GM18505 (cell line): ENCODE data around the gene MARCHF10.

Experiments used
- ATAC-seq: cut with Tn5 transposase; IDR thresholded peaks from one replicate; pipeline ENCODE4 v1.9.1; 2021; ENCODE audit not compliant: unreplicated experiment
- POLR2A ChIP-seq: IDR thresholded peaks from 4 replicates; pipeline ENCODE4 v1.6.1; 2011; ENCODE audit warnings: borderline replicate concordance; ENCODE audit not compliant: insufficient read depth, insufficient read length; ENCODE audit errors: extremely low read depth

The MARCHF10 gene

GRCh38 chr17:62665599-62665998 lies 142.5 kb downstream of the MARCHF10 start:
- ATAC-seq = no peak
- no peak for TF ChIP-seq POLR2A

DNA sequence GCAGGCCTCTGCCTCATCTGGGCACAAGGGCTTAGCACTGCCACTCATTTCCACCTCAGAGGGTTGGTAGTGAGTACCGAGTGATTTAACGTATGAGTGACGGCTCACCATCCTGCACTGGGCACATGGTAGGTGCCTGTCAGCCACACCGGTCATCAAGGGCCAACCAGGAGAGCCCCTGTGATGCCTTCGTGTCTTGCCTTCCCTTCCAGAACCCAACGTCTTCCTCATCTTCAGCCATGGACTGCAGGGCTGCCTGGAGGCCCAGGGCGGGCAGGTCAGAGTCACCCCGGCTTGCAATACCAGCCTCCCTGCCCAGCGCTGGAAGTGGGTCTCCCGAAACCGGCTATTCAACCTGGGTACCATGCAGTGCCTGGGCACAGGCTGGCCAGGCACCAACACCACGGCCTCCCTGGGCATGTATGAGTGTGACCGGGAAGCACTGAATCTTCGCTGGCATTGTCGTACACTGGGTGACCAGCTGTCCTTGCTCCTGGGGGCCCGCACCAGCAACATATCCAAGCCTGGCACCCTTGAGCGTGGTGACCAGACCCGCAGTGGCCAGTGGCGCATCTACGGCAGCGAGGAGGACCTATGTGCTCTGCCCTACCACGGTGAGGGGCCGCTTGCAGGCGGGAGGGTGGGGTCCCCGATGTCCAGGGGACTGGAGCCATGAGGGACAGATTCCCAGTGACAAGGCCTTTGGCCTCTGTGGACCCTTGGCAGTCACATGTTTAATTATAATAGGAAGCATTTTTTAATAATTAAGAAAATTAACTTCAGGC lies 143.6 kb downstream of the MARCHF10 start:
- no peak for TF ChIP-seq POLR2A

GRCh38 chr17:62663304-62663703 lies 144.8 kb downstream of the MARCHF10 start:
- ATAC-seq = no peak
- TF ChIP-seq POLR2A = no peak

More for the DNA sequence above, 143.6 kb downstream of the MARCHF10 start:
- ATAC-seq = no peak

DNA sequence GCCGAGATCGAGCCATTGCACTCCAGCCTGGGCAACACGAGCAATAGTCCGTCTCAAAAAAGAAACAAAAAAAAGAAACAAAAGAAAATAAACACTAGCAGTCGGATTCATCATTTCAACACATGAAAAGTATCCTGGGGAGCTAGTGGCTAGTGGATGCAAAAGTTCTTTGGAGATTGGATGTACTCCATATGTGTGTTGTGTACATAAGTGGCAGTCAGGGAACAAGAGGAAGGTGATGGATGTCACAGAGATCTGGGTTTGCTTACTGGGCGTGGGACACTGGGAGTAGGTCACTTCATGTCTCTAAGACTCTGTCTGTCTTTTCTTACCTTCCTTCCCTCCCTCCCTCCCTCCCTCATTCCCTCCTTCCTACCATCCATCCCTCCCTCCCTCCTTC lies 145.3 kb downstream of the MARCHF10 start:
- TF ChIP-seq POLR2A = no peak
- no peak for ATAC-seq

GRCh38 chr17:62661337-62661736 lies 146.8 kb downstream of the MARCHF10 start:
- ATAC-seq = no peak
- TF ChIP-seq POLR2A = no peak

DNA sequence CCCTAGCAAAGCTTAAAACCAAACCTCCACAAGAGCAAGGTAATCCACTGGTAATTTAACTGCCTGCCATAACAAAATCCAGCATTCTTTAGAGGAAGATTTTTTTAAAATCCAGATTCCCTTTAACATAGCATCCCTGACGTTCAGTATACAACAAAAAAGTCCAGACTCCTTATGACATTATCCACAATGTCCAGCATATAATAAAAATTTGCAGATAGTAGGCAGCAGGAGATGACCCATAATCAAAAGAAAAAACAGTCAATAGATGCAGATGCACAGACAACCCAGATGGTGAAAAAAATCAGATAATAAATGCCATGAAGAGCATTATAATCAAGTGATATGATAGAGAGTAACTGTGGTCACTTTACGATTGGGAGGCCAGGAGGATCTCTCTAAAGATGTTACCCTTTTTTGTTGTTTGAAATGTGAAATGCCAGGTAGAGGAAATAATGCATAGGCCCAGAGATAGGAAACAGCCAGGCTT lies 147.4 kb downstream of the MARCHF10 start:
- no peak for TF ChIP-seq POLR2A
- ATAC-seq = no peak

GRCh38 chr17:62658136-62658920 lies 149.8 kb downstream of the MARCHF10 start:
- no peak for TF ChIP-seq POLR2A

GRCh38 chr17:62657690-62658089 lies 150.4 kb downstream of the MARCHF10 start:
- TF ChIP-seq POLR2A = no peak
- no peak for ATAC-seq

More at GRCh38 chr17:62658136-62658920, 149.8 kb downstream of the MARCHF10 start:
- no peak for ATAC-seq

DNA sequence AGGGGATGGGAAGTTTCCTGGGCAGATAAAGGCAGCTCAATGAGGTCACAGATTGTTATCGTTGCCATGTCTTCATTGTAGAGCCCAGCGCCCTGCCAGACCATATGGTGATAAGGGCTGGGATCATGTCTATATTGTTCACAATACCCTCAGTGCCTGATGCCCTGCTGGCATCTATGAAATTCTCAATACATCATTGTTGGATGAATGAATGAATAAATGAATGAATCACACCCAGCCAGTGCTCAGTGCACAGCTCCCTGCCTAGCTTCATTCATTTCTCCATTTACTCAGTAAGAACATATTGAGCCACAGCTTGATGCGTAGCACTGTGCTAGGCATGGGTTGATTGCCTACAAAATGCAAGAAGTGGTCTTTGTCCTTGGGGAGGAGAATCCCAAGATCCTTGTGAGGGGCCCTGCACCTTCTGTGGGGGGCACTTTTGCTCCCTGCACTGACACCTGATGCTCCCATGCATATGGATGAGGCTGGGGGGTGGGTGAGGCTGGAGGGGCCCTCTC lies 150.9 kb downstream of the MARCHF10 start:
- no peak for TF ChIP-seq POLR2A
- no peak for ATAC-seq

- TF ChIP-seq POLR2A = no peak
- ATAC-seq = no peak
These were observed 151.7 kb downstream of the MARCHF10 start for GRCh38 chr17:62656446-62656845.

GRCh38 chr17:62655656-62656055 lies 152.5 kb downstream of the MARCHF10 start:
- no peak for ATAC-seq
- no peak for TF ChIP-seq POLR2A

DNA sequence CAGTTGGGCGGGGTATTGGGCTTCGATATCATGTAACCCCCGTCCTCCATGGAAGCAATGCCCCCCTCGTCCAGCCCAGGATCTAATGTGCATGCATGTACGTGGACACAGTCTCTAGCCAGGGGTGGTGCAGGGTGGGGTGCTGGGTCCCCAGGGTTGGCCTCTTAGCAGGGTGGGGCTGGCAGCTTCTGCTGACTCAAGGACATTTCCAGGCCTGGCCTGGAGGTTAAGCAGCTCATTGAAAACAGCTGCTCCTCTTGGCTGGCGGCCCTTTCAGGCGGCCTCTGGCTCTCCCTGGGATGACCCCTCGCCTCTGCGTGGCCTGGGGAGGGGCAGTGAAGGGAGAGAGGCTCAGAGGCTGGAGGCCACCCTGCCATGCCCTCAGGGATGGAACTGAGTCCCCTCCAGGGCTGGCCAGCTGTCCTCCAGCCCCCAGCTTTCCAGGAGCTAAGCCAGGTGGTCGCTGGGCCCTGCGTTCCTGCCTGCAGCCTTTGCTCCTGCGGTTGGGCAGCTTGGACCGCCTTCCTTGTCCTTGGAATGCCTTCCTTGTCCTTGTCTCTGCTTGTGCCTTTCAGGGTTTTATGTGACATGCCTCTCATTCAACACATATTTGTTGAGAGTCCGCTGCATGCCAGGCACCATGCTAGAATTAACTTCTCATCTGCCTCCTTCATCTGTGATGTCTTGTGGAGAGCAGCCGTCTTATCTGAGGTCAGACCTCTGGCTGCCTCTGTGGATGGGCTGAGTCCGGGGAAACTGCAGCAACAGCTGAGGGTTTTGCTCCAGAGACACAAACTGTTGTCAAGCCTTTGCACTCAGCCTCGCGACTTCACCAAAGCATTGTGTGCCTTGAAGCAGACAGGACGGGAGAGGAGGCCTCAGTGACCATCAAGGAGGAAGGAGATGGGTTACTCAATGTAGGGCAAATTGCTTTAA lies 154.0 kb downstream of the MARCHF10 start:
- no peak for TF ChIP-seq POLR2A
- peak; percentile 4 for ATAC-seq
